GM21723 (cell line): ENCODE data around the gene CACNB4.
A peak's percentile ranks its signal among the peaks of the same experiment; 100 is the strongest.
"Not testable (repeated sequence)": the region's sequence is repeated elsewhere in the genome, so short reads cannot be mapped to it uniquely, and the experiment has no call there.

Source experiments
- ATAC-seq: cut with Tn5 transposase; IDR thresholded peaks from one replicate; pipeline ENCODE4 v1.9.1; 2021; ENCODE audit warnings: mild to moderate bottlenecking, moderate library complexity; ENCODE audit not compliant: unreplicated experiment

CACNB4 gene

GRCh38 chr2:152090726-152091125 is 8.1 kb downstream of the CACNB4 start:
- ATAC-seq: not testable (repeated sequence)

GRCh38 chr2:152089238-152089637 is 9.6 kb downstream of the CACNB4 start:
- no peak for ATAC-seq

GRCh38 chr2:152088006-152088405 is 10.8 kb downstream of the CACNB4 start:
- no peak for ATAC-seq

GRCh38 chr2:152086231-152086630 is 12.6 kb downstream of the CACNB4 start:
- no peak for ATAC-seq

- ATAC-seq: no peak
These were observed 14.8 kb downstream of the CACNB4 start for GRCh38 chr2:152084076-152084475.

- ATAC-seq: no peak
These were observed 15.5 kb downstream of the CACNB4 start for GRCh38 chr2:152083202-152083875.

- ATAC-seq: no peak
These were observed 20.2 kb downstream of the CACNB4 start for GRCh38 chr2:152078662-152079061.

GRCh38 chr2:152078023-152078422 is 20.8 kb downstream of the CACNB4 start:
- no peak for ATAC-seq

GRCh38 chr2:152075461-152076050 is 23.3 kb downstream of the CACNB4 start:
- ATAC-seq: no peak

- ATAC-seq: no peak
These were observed 26.8 kb downstream of the CACNB4 start for GRCh38 chr2:152072011-152072410.

GRCh38 chr2:152071518-152071917 is 27.3 kb downstream of the CACNB4 start:
- ATAC-seq: no peak

GRCh38 chr2:152071092-152071491 is 27.8 kb downstream of the CACNB4 start:
- ATAC-seq: peak; percentile 88

GRCh38 chr2:152068226-152068625 is 30.6 kb downstream of the CACNB4 start:
- ATAC-seq: no peak

- no peak for ATAC-seq
These were observed 31.0 kb downstream of the CACNB4 start for GRCh38 chr2:152067823-152068222.

GRCh38 chr2:152065945-152066344 is 32.9 kb downstream of the CACNB4 start:
- ATAC-seq: no peak

- ATAC-seq: no peak
These were observed 34.8 kb downstream of the CACNB4 start for GRCh38 chr2:152064001-152064400.

- no peak for ATAC-seq
These were observed 35.4 kb downstream of the CACNB4 start for GRCh38 chr2:152063325-152063924.

GRCh38 chr2:152062125-152063091 is 36.4 kb downstream of the CACNB4 start:
- ATAC-seq: no peak

GRCh38 chr2:152061383-152061782 is 37.5 kb downstream of the CACNB4 start:
- no peak for ATAC-seq

- ATAC-seq: no peak
These were observed 40.2 kb downstream of the CACNB4 start for GRCh38 chr2:152058655-152059054.

GRCh38 chr2:152056418-152056817 is 42.4 kb downstream of the CACNB4 start:
- ATAC-seq: no peak
